ENCODE data around the gene TUT7.
A peak's percentile ranks its signal among the peaks of the same experiment; 100 is the strongest.
"Not testable (repeated sequence)": the region's sequence is repeated elsewhere in the genome, so short reads cannot be mapped to it uniquely, and the experiment has no call there.

TUT7 gene

GRCh38 chr9:86290341-86290740 is 63.9 kb downstream of the TUT7 start:
- not testable (repeated sequence) for DNase-seq

GRCh38 chr9:86288499-86289198 is 65.6 kb downstream of the TUT7 start:
- DNase-seq: no peak

GRCh38 chr9:86287013-86287412 is 67.2 kb downstream of the TUT7 start:
- DNase-seq: peak; percentile 71

GRCh38 chr9:86286278-86286677 is 67.9 kb downstream of the TUT7 start:
- DNase-seq: no peak

GRCh38 chr9:86285261-86285660 is 68.9 kb downstream of the TUT7 start:
- DNase-seq: no peak

- DNase-seq: peak; percentile 85
These were observed 71.2 kb downstream of the TUT7 start for GRCh38 chr9:86282979-86283535.

GRCh38 chr9:86282077-86282978 is 71.9 kb downstream of the TUT7 start, which contains the start of gene ISCA1:
Gene ISCA1 (minus strand): TSS chr9:86282538. CDS start chr9:86282458, 80 bp downstream.
- peak; percentile 99 for DNase-seq

- DNase-seq: no peak
These were observed 72.6 kb downstream of the TUT7 start for GRCh38 chr9:86281593-86282076.

- DNase-seq: no peak
These were observed 73.6 kb downstream of the TUT7 start for GRCh38 chr9:86280580-86280979.

- no peak for DNase-seq
These were observed 74.4 kb downstream of the TUT7 start for GRCh38 chr9:86279839-86280238.

- no peak for DNase-seq
These were observed 77.1 kb downstream of the TUT7 start for GRCh38 chr9:86277072-86277471.

GRCh38 chr9:86275962-86276361 is 78.2 kb downstream of the TUT7 start:
- DNase-seq: no peak

- no peak for DNase-seq
These were observed 79.2 kb downstream of the TUT7 start for GRCh38 chr9:86274821-86275643.

GRCh38 chr9:86272221-86272620 is 82.0 kb downstream of the TUT7 start:
- no peak for DNase-seq

GRCh38 chr9:86263876-86264275 is 90.3 kb downstream of the TUT7 start:
- no peak for DNase-seq

- no peak for DNase-seq
These were observed 91.7 kb downstream of the TUT7 start for GRCh38 chr9:86262492-86262891.

GRCh38 chr9:86259557-86259956 is 94.7 kb downstream of the TUT7 start, which contains the start of gene C9orf153:
Gene C9orf153 (minus strand): TSS chr9:86259657. CDS start chr9:86229603, 30,054 bp downstream.
- DNase-seq: no peak

GRCh38 chr9:86257391-86257790 is 96.8 kb downstream of the TUT7 start:
- DNase-seq: no peak

GRCh38 chr9:86256653-86257052 is 97.6 kb downstream of the TUT7 start:
- DNase-seq: no peak

GRCh38 chr9:86253577-86253976 is 100.6 kb downstream of the TUT7 start:
- DNase-seq: no peak

- DNase-seq: no peak
These were observed 101.3 kb downstream of the TUT7 start for GRCh38 chr9:86252870-86253269.

GRCh38 chr9:86250123-86250522 is 104.1 kb downstream of the TUT7 start:
- no peak for DNase-seq

- DNase-seq: no peak
These were observed 105.5 kb downstream of the TUT7 start for GRCh38 chr9:86248746-86249145.
